Fibroblast of lung (primary cell): ENCODE measurements around the gene SPATA2L.

ENCODE experiments used
- EZH2 ChIP-seq: IDR thresholded peaks from 2 replicates; pipeline ENCODE4 v1.5.1; 2012; ENCODE audit warnings: low read length, control low read depth, mild to moderate bottlenecking; ENCODE audit errors: missing control alignments
- TF ChIP-seq, protein P1 (sequence below), 2 donors: IDR thresholded peaks in 1 of 2; conservative IDR thresholded peaks in 1 of 2; 1 replicate in 1 of 2; 2 replicates in 1 of 2; pipeline ENCODE4 v1.5.1; 2011 to 2012; ENCODE audit warnings: low read length in 2 of 2, control low read depth in 1 of 2, inconsistent platforms in 1 of 2, low read depth in 1 of 2, mild to moderate bottlenecking in 1 of 2

DNA sequence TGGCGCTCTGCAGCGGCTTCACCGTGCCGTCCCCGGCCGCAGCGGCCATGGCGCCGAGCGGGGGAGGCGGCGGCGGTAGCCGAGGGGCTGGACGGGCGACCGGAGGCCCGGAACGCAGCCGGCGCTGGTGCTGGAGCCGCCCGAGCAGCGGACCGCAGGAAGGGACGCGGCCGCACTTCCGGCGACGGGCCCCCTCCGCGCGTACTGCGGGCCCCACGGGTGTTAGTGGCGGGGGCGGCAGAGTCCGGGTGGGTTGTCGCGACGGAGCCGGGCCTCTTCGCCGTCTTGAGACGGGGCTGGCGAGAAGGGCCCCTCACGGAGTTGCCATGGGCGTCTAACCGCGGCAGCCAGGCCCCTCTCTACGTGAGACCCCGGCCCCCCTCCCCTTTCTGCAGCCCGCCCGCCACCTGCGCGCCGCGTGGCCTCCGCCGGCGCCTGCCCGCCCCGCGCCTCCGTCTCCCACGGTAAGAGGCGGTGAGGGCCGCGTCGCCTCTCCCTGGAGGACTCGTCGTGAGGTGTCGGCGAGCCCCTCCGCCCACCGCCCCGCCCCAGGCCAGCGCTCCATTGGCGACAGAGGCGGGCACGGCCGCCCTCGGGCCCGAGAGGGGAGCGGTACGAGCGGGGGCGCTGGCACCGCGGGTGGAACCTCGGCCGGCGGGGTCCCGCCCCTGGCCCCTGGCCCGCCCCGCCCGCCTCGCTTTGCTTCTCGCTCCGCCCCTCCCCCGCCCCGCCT, 19.5 kb upstream of the SPATA2L start, which contains the start of the genes VPS9D1 and ZNF276:
- TF ChIP-seq, protein P1, sequence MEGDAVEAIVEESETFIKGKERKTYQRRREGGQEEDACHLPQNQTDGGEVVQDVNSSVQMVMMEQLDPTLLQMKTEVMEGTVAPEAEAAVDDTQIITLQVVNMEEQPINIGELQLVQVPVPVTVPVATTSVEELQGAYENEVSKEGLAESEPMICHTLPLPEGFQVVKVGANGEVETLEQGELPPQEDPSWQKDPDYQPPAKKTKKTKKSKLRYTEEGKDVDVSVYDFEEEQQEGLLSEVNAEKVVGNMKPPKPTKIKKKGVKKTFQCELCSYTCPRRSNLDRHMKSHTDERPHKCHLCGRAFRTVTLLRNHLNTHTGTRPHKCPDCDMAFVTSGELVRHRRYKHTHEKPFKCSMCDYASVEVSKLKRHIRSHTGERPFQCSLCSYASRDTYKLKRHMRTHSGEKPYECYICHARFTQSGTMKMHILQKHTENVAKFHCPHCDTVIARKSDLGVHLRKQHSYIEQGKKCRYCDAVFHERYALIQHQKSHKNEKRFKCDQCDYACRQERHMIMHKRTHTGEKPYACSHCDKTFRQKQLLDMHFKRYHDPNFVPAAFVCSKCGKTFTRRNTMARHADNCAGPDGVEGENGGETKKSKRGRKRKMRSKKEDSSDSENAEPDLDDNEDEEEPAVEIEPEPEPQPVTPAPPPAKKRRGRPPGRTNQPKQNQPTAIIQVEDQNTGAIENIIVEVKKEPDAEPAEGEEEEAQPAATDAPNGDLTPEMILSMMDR (conservative IDR thresholded peaks at IDR 0.05 in 1 of 2, IDR thresholded peaks at IDR 0.05 in 1 of 2; ENCODE audit: low read depth in 1 of 2, low read length in 2 of 2) = no peak
- TF ChIP-seq EZH2 = no peak
